HepG2 (cell line): ENCODE measurements around the gene ENTPD6. TPM values are rescaled to one million over a fixed set of nuclear protein-coding genes. Genes with fewer than 3 reads are reported as not detected.

Experiments used
- DDIT3 ChIP-seq: sonication (generic); formaldehyde crosslinking; IDR thresholded peaks from 2 replicates; pipeline ENCODE4 v1.4.0; 2020; ENCODE audit warnings: mild to moderate bottlenecking, missing genetic modification reagents
- E2F1 ChIP-seq: sonication (generic); formaldehyde crosslinking; IDR thresholded peaks from 2 replicates; pipeline ENCODE4 v1.5.0; 2020; ENCODE audit warnings: missing genetic modification reagents
- HHEX ChIP-seq: IDR thresholded peaks from 2 replicates; pipeline ENCODE4 v1.6.1; 2016; ENCODE audit warnings: control low read depth
- KMT2A ChIP-seq: sonication (generic); formaldehyde crosslinking; IDR thresholded peaks from 2 replicates; pipeline ENCODE4 v1.4.0; 2020; ENCODE audit warnings: missing genetic modification reagents
- MIER2 ChIP-seq: IDR thresholded peaks from 2 replicates; pipeline ENCODE4 v1.6.1; 2016; ENCODE audit warnings: missing biosample characterization, missing genetic modification reagents
- NFATC3 ChIP-seq: sonication (generic); formaldehyde crosslinking; IDR thresholded peaks from 2 replicates; pipeline ENCODE4 v1.5.1; 2020; ENCODE audit warnings: mild to moderate bottlenecking, missing genetic modification reagents
- POLR2AphosphoS5 ChIP-seq: IDR thresholded peaks from 2 replicates; pipeline ENCODE4 v1.6.1; 2012; ENCODE audit warnings: low read depth, low read length
- PRDM4 ChIP-seq: sonication (generic); formaldehyde crosslinking; IDR thresholded peaks from 2 replicates; pipeline ENCODE4 v1.9.0; 2021; ENCODE audit warnings: missing genetic modification reagents, borderline replicate concordance
- ZBTB26 ChIP-seq: IDR thresholded peaks from 2 replicates; pipeline ENCODE4 v1.6.1; 2016; ENCODE audit warnings: missing compliant biosample characterization, missing genetic modification reagents, borderline replicate concordance
- ZFP82 ChIP-seq: sonication (generic); formaldehyde crosslinking; IDR thresholded peaks from 2 replicates; pipeline ENCODE4 v1.5.1; 2020; ENCODE audit warnings: mild to moderate bottlenecking, missing genetic modification reagents, borderline replicate concordance
- ZNF143 ChIP-seq: sonication (generic); formaldehyde crosslinking; IDR thresholded peaks from 2 replicates; pipeline ENCODE4 v1.4.0; 2020; ENCODE audit warnings: missing genetic modification reagents
- ZNF275 ChIP-seq: sonication (generic); formaldehyde crosslinking; IDR thresholded peaks from 2 replicates; pipeline ENCODE4 v1.8.0; 2022; ENCODE audit warnings: missing genetic modification reagents, mild to moderate bottlenecking, inconsistent platforms, borderline replicate concordance
- ZNF646 ChIP-seq: sonication (generic); formaldehyde crosslinking; IDR thresholded peaks from 2 replicates; pipeline ENCODE4 v1.9.0; 2021; ENCODE audit warnings: mild to moderate bottlenecking, missing genetic modification reagents
- ZNF652 ChIP-seq: IDR thresholded peaks from 2 replicates; pipeline ENCODE4 v1.6.1; 2016; ENCODE audit warnings: low read depth, borderline replicate concordance
- ZNF766 ChIP-seq: sonication (generic); formaldehyde crosslinking; IDR thresholded peaks from 2 replicates; pipeline ENCODE4 v1.5.0; 2020; ENCODE audit warnings: missing genetic modification reagents, borderline replicate concordance
- ZNF773 ChIP-seq: sonication (generic); formaldehyde crosslinking; IDR thresholded peaks from 2 replicates; pipeline ENCODE4 v1.4.0; 2020; ENCODE audit warnings: missing genetic modification reagents, borderline replicate concordance
- ZNF782 ChIP-seq: sonication (generic); formaldehyde crosslinking; IDR thresholded peaks from 2 replicates; pipeline ENCODE4 v1.4.0; 2020; ENCODE audit warnings: missing genetic modification reagents, mild to moderate bottlenecking, borderline replicate concordance
- polyA plus RNA-seq, 8 experiments: library from polyadenylated mRNA; depleted of rRNA in 3 of 8; stranded (reverse) in 7 of 8; unstranded in 1 of 8; fragments of >200 nt; fragmentation: Illumina TruSeq in 4 of 8; extraction: Trizol in 4 of 8; gene quantifications; 2 replicates each; pipeline versions ENCODE4 v1.2.1 to v1.2.3, GENCODE V29; 2011 to 2016; ENCODE audit warnings: low read depth in 4 of 8, missing spikeins in 1 of 8, mixed read lengths in 1 of 8; ENCODE audit not compliant: insufficient read depth in 1 of 8
- total RNA-seq, 5 experiments: library from RNA; depleted of rRNA; stranded (reverse); fragments of >200 nt; fragmentation: Illumina TruSeq; extraction: Trizol; gene quantifications; 2 replicates each; pipeline ENCODE4 v1.2.3, GENCODE V29; 2016; ENCODE audit warnings: low read depth in 1 of 5

The ENTPD6 gene
- total and polyA plus RNA-seq, 2 of the 13 experiments (the other 11 are each of a cell fraction or from before 2014, with no cell fraction given) = 164 to 172 TPM

GRCh38 chr20:25247000-25247517 is 51.5 kb downstream of the ENTPD6 start (continued):
- TF ChIP-seq ZNF646 (CRISPR knock-in tag) = no peak
- TF ChIP-seq ZBTB26 (CRISPR knock-in tag) = peak; percentile 61
- TF ChIP-seq ZNF275 (CRISPR knock-in tag) = no peak
- peak; percentile 68 for TF ChIP-seq KMT2A (CRISPR knock-in tag)
- no peak for TF ChIP-seq POLR2AphosphoS5
- TF ChIP-seq NFATC3 (CRISPR knock-in tag) = no peak
- no peak for TF ChIP-seq ZNF143 (CRISPR knock-in tag)
- TF ChIP-seq PRDM4 (CRISPR knock-in tag) = no peak
- no peak for TF ChIP-seq DDIT3 (CRISPR knock-in tag)
- 0 out of 2 replicates have a peak, but pooled peaks have one; percentile 33 for TF ChIP-seq ZNF766 (CRISPR knock-in tag)
- TF ChIP-seq ZFP82 (CRISPR knock-in tag) = peak; percentile 16; the same call in 1 of the 2 replicates
- peak; percentile 65; the same call in 1 of the 2 replicates for TF ChIP-seq ZNF782 (CRISPR knock-in tag)
- no peak for TF ChIP-seq HHEX
- no peak for TF ChIP-seq E2F1 (CRISPR knock-in tag)
- TF ChIP-seq ZNF773 (CRISPR knock-in tag) = 0 out of 2 replicates have a peak, but pooled peaks have one; percentile 68
- TF ChIP-seq MIER2 (CRISPR knock-in tag) = no peak
- TF ChIP-seq ZNF652 = no peak
